Tongue (tissue), 2 donors: Measurements from ENCODE around the gene ERGIC1. TPM values are rescaled to one million over a fixed set of nuclear protein-coding genes. Genes with fewer than 3 reads are reported as not detected.

Source experiments
- DNase-seq: peaks from one replicate; pipeline ENCODE4 v3.0.0-alpha.2; 2015
- total RNA-seq: library from RNA; depleted of rRNA; stranded (reverse); fragments of >200 nt; gene quantifications from one replicate; pipeline ENCODE4 v1.2.3, GENCODE V29; 2014

ERGIC1 gene
- total RNA-seq, 1 donor from 2014 or later, result 67.5 TPM

- peak; percentile 84 for DNase-seq
Observed at GRCh38 chr5:172902497-172903472, 68.7 kb downstream of the ERGIC1 start.

GRCh38 chr5:172903790-172904189 lies 69.7 kb downstream of the ERGIC1 start:
- DNase-seq, result peak; percentile 74

- DNase-seq, result no peak
Observed at GRCh38 chr5:172904312-172904642, 70.2 kb downstream of the ERGIC1 start.

GRCh38 chr5:172904643-172905345 lies 70.7 kb downstream of the ERGIC1 start:
- DNase-seq, result peak; percentile 72

- peak; percentile 44 for DNase-seq
Observed at GRCh38 chr5:172905346-172906140, 71.5 kb downstream of the ERGIC1 start.

GRCh38 chr5:172906436-172906835 lies 72.4 kb downstream of the ERGIC1 start:
- no peak for DNase-seq

- no peak for DNase-seq
Observed at GRCh38 chr5:172906888-172907287, 72.8 kb downstream of the ERGIC1 start.

GRCh38 chr5:172907657-172908056 lies 73.6 kb downstream of the ERGIC1 start:
- DNase-seq, result no peak

GRCh38 chr5:172908662-172909061 lies 74.6 kb downstream of the ERGIC1 start:
- DNase-seq, result no peak

GRCh38 chr5:172909931-172910502 lies 76.0 kb downstream of the ERGIC1 start:
- peak; percentile 72 for DNase-seq

GRCh38 chr5:172910828-172911627 lies 77.0 kb downstream of the ERGIC1 start:
- no peak for DNase-seq

- DNase-seq, result no peak
Observed at GRCh38 chr5:172911628-172911880, 77.5 kb downstream of the ERGIC1 start.

GRCh38 chr5:172911976-172912375 lies 77.9 kb downstream of the ERGIC1 start:
- no peak for DNase-seq

GRCh38 chr5:172913117-172913850 lies 79.2 kb downstream of the ERGIC1 start:
- DNase-seq, result no peak

GRCh38 chr5:172915514-172915913 lies 81.5 kb downstream of the ERGIC1 start:
- no peak for DNase-seq

GRCh38 chr5:172918421-172919371 lies 84.6 kb downstream of the ERGIC1 start:
- no peak for DNase-seq

- no peak for DNase-seq
Observed at GRCh38 chr5:172919525-172920446, 85.7 kb downstream of the ERGIC1 start.

GRCh38 chr5:172920447-172920849 lies 86.4 kb downstream of the ERGIC1 start:
- no peak for DNase-seq

- no peak for DNase-seq
Observed at GRCh38 chr5:172920995-172921394, 86.9 kb downstream of the ERGIC1 start.
